Brain microvascular endothelial cell (primary cell): Measurements from ENCODE around the gene ZNF507.
"Not testable (repeated sequence)": the region's sequence is repeated elsewhere in the genome, so short reads cannot be mapped to it uniquely, and the experiment has no call there.

Experiments used
- DNase-seq: peaks from one replicate; pipeline ENCODE4 v3.0.0-alpha.2; 2020
- H3K27ac ChIP-seq: fragments of 250-450 bp; sonication (Bioruptor Pico); 2 replicates; pipeline ENCODE4 v1.5.1; 2020; ENCODE audit warnings: mild to moderate bottlenecking, moderate library complexity
- H3K27me3 ChIP-seq: fragments of 250-450 bp; sonication (Bioruptor Pico); replicated peaks from 2 replicates; pipeline ENCODE4 v1.5.1; 2020; ENCODE audit warnings: mild to moderate bottlenecking
- H3K36me3 ChIP-seq: fragments of 250-450 bp; sonication (Bioruptor Pico); replicated peaks from 2 replicates; pipeline ENCODE4 v1.5.1; 2020; ENCODE audit warnings: mild to moderate bottlenecking
- H3K4me3 ChIP-seq: 2 replicates; pipeline ENCODE4 v1.5.1; 2011; ENCODE audit warnings: low read depth, mild to moderate bottlenecking, control low read depth, low read length, moderate library complexity
- CTCF ChIP-seq: IDR thresholded peaks from 2 replicates; pipeline ENCODE4 v1.5.1; 2011; ENCODE audit warnings: low read depth, mild to moderate bottlenecking, moderate library complexity, low read length, control low read depth, inconsistent platforms; ENCODE audit errors: missing control alignments
- in situ Hi-C: cut with HindIII; loops from 2 replicates; pipeline ENCODE4 v1.10.0; 2017; ENCODE audit warnings: low sequenced_read_pairs, low pct_ligation_motif_present

Gene ZNF507

GRCh38 chr19:32372726-32373517, 27.5 kb downstream of the ZNF507 start:
- H3K27ac ChIP-seq: peak overlapping the region; percentile 79

GRCh38 chr19:32373585-32374295, 28.3 kb downstream of the ZNF507 start:
- Histone ChIP-seq H3K36me3 (peaks cover 1% of the 10 kb centered on the region), H3K27ac (peak overlapping the region; percentile 79), H3K27me3 (no peaks in the 10 kb centered on the region), H3K4me3 (peak overlapping the region; percentile 7)
- peak; percentile 100 for DNase-seq
- in situ Hi-C loops: no loop called here
- TF ChIP-seq CTCF: no peak

More at GRCh38 chr19:32372726-32373517, 27.5 kb downstream of the ZNF507 start:
- Histone ChIP-seq H3K27me3 (no peaks in the 10 kb centered on the region), H3K36me3 (no peaks in the 10 kb centered on the region), H3K4me3 (peak overlapping the region; percentile 7)
- in situ Hi-C loops: no loop called here
- TF ChIP-seq CTCF: no peak
- DNase-seq: peak; percentile 34

GRCh38 chr19:32374362-32374761, 29.0 kb downstream of the ZNF507 start:
- H3K27me3 ChIP-seq, H3K36me3 ChIP-seq, H3K4me3 ChIP-seq, in situ Hi-C loops, DNase-seq: not testable (repeated sequence)
- H3K27ac ChIP-seq: peak overlapping the region; percentile 70

GRCh38 chr19:32377088-32377487, 31.7 kb downstream of the ZNF507 start:
- peak; percentile 53 for TF ChIP-seq CTCF
- in situ Hi-C loops, DNase-seq, H3K4me3 ChIP-seq, H3K27ac ChIP-seq, H3K27me3 ChIP-seq: not testable (repeated sequence)
- peaks cover 11% of the 10 kb centered on the region for H3K36me3 ChIP-seq

- DNase-seq: no peak
- Histone ChIP-seq H3K27me3 (no peaks in the 10 kb centered on the region), H3K36me3 (peaks cover 24% of the 10 kb centered on the region), H3K27ac (no peak overlapping the region), H3K4me3 (no peak overlapping the region)
- no peak for TF ChIP-seq CTCF
- in situ Hi-C loops: no loop called here
These were observed 34.9 kb downstream of the ZNF507 start for GRCh38 chr19:32380269-32380668.

GRCh38 chr19:32387701-32388392, 42.4 kb downstream of the ZNF507 start:
- Histone ChIP-seq H3K36me3 (peaks cover 7% of the 10 kb centered on the region), H3K4me3 (no peak overlapping the region), H3K27ac (no peak overlapping the region), H3K27me3 (no peaks in the 10 kb centered on the region)
- no peak for TF ChIP-seq CTCF
- in situ Hi-C loops: no loop called here
- peak; percentile 38 for DNase-seq
